GM21825 (cell line): ENCODE measurements around the gene NAGPA.

ENCODE experiments used
- ATAC-seq: cut with Tn5 transposase; IDR thresholded peaks from one replicate; pipeline ENCODE4 v1.9.1; 2021; ENCODE audit warnings: mild to moderate bottlenecking, moderate library complexity; ENCODE audit not compliant: unreplicated experiment

The NAGPA gene

DNA sequence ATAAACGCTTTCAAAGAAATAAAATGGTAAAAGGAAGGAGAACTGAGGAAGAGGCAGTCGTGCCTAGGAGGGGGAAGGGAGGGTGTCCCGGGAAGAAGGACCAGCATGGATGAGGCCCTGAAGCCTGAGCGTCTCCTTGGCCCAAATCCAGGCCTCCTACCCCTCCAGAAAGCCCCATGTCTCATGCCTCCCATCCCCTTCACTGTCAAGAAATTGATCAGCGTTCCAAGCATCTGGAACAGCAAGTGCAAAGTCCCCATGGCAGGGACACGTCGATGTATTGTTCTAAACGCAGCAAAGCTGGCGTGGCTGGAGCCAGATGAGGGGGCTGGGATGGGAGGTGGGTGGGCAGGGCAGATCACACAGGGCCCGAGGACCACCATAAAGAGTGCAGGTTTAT, 53.0 kb downstream of the NAGPA start:
- no peak for ATAC-seq

DNA sequence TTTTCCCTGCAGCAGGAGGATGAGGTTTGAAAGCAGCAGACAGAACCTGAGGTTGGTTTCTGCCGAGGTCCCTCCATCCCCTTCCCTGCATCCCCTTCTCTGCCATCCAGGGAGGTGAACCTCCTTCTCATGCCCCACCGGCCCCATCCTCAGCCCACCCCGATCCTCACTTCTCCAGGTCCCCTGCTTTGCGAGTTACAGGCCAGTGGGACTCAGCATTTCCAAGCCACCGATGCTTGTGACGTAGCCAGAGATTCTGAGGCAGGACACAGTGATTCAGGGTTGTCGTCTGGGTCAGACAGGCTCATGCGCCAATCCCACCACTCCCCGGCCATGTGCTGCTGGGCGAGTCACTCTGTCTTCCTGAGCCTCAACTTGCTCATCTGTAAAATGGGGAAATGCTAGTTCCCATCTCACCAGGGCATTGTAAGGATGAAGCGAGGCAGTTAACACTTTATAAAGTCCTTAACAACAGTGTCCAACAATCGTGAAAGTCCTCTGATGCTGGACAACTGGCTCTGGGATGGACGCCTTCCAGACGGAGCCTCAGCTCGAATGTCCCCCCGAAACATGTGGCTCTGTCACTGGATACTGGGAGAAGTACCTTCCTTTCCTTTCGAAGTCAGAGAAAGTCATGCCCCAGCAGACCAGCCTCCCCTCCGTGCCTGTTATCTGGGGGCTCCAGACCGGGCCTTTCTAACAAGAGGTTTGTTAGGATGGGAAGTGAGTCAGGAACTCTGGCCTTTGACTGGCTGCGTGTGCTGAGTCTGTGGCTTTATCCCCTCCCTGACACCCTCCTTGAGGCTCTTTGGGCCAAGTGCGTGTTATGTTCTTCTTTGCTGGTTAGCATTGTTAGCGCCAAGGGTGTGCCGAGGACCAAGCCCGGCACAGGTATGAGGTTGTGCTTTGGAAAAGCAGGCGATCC, 53.7 kb downstream of the NAGPA start:
- no peak for ATAC-seq

DNA sequence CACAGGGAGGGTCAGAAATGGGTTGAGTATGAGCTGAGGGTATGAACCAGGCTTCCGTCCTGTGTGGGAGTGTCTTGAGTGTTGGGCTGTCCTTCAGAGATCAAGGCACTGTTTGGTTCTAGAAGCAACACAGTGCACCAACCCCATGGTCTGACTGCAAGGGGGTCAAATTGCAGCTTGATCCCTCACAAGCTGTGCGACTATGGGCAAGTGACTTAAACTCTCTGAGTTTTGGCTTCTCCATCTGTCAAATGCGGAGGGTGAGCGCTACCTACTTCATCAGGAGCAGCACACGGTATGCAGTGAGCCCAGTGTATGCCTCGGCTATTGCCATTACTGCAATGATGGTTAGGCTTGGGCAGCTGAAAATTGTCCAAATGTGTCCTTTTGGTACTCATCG, 54.6 kb downstream of the NAGPA start:
- ATAC-seq = no peak

DNA sequence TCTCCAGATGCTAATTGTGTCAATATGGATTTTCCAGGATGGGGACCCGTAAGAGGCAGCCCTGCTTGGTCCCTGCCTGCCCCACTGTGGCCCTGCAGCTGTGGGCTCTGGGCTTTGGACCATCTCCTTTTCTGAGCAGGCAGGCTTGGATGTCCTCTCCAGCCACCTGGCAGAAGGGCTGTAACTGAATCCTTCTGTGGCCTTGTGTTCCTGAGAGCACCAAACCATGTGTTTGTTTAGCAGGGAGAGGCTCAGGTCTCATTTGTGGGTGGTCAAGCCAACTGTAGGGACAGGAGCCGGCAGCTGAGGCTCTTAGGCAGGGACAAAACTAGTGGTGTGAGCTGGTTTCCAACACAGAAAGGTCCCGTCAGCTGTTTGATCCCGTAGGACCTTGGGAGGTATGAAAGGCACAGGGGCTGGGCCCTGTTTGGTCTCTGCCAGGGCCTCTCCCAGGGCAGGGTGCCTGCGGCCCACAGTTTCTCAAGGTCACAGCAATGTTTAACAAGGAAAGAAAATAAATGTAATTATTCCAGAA, 57.1 kb downstream of the NAGPA start:
- ATAC-seq = no peak

DNA sequence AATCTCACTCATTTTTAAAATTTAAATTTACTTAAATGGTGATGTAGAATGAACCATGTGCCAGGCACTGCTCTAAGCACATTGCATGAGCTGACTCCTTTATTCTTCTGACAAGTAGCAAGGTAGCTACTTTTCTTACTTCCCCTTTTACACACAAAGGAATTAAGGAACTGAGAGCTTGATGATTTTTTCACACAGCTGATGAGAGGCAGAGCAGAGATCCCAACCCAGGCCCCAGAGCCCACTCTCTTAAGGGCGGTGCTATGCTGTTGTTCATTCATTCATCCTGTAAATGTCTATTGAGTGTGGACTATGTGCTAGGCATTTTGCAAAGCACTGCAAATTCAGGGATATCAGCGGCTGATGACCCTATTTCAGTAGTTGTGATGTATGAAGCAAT, 57.7 kb downstream of the NAGPA start:
- ATAC-seq = peak; percentile 96
